Measurements from ENCODE around the gene CDKL1. TPM values are rescaled to one million over a fixed set of nuclear protein-coding genes. Genes with fewer than 3 reads are reported as not detected.

CDKL1 gene
- total and polyA plus RNA-seq, 2 donors (not counting 3 experiments of a cell fraction or from before 2014, with no cell fraction given), result 2.6 to 9.7 TPM

DNA sequence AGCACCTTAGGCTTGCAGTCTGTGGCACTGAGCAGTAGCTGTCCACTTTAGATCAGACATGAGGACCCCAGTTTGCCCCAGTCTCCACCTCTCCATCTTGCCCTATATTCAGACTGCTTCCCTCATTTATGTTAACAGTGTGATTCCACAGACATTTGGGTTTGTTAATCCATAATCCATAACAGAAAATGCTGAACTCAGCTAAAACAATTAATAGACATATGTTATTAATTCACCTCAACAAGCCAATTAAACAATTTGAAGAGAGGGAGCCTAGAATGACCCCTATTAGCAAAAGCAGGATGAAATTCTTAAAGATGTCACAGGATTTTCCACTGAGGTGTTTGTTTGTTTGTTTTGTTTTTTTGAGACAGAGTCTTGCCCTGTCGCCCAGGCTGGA, 9.1 kb downstream of the CDKL1 start:
- Histone ChIP-seq H2AFZ (ENCODE audit: low read depth, low read length) (no peak overlapping the region), H3K9ac (replicated peaks; ENCODE audit: extremely low read depth, insufficient read depth, low read length) (no peak overlapping the region), H3K4me1 (ENCODE audit: control insufficient read depth, extremely low read depth, insufficient read depth, low read length) (no peaks in the 10 kb centered on the region), H3K27ac (ENCODE audit: insufficient read depth, low read depth, low read length) (no peak overlapping the region), H3K4me2 (ENCODE audit: insufficient read depth, low read length) (no peak overlapping the region), H3K79me2 (ENCODE audit: control insufficient read depth, insufficient read depth, low read length) (no peaks in the 10 kb centered on the region), H3K9me1 (replicated peaks; ENCODE audit: control insufficient read depth, extremely low read depth, insufficient read depth, low read length) (no peaks in the 10 kb centered on the region), H3K27me3 (ENCODE audit: control insufficient read depth in 2 of 2, insufficient read depth in 2 of 2, low read length in 2 of 2) (no peaks in the 10 kb centered on the region), H4K20me1 (replicated peaks; ENCODE audit: control insufficient read depth, extremely low read depth, insufficient read depth, low read length) (no peaks in the 10 kb centered on the region), H3K4me3 (replicated peaks in 1 of 3; ENCODE audit: insufficient read depth in 1 of 3, low read depth in 1 of 3, low read length in 3 of 3) (no peak overlapping the region), H3K9me3 (replicated peaks; ENCODE audit: control insufficient read depth, insufficient read depth, low read length) (no peaks in the 10 kb centered on the region), H3K36me3 (ENCODE audit: control insufficient read depth in 2 of 2, extremely low read depth in 1 of 2, insufficient read depth in 2 of 2, low read length in 2 of 2) (no peaks in the 10 kb centered on the region)
- intact Hi-C loops (cut with micrococcal nuclease), result no loop called here
- DNase-seq (ENCODE audit: low read depth, low spot score) (no peak), FAIRE-seq (no peak)
- no TSS peak for BruUV-seq (replicated peaks)
- ChIA-PET POLR2A (no interaction called here), CTCF (no interaction called here)
- dilution Hi-C loops (cut with MboI; ENCODE audit: extremely low pct_ligation_motif_present, low sequenced_read_pairs), result no loop called here
- TF ChIP-seq POLR2A (IDR thresholded peaks at IDR 0.05; ENCODE audit: low read depth, low read length) (no peak), MYC (IDR thresholded peaks at IDR 0.05; ENCODE audit: low read depth, low read length) (no peak), GATA2 (IDR thresholded peaks at IDR 0.05; ENCODE audit: insufficient read depth, insufficient read length, low read depth, low read length) (no peak), JUN (IDR thresholded peaks at IDR 0.05; ENCODE audit: borderline replicate concordance, insufficient read depth, insufficient read length, low read depth) (no peak), EZH2 (IDR thresholded peaks at IDR 0.05; ENCODE audit: borderline replicate concordance, low read depth, low read length, severe bottlenecking) (no peak), FOS (IDR thresholded peaks at IDR 0.05; ENCODE audit: borderline replicate concordance, insufficient read depth, low read length) (no peak), POLR2AphosphoS5 (IDR thresholded peaks at IDR 0.05; ENCODE audit: insufficient read depth, low read depth, low read length) (no peak)
- TF ChIP-seq, protein P1, sequence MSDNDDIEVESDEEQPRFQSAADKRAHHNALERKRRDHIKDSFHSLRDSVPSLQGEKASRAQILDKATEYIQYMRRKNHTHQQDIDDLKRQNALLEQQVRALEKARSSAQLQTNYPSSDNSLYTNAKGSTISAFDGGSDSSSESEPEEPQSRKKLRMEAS (IDR thresholded peaks at IDR 0.05; ENCODE audit: insufficient read depth, insufficient read length), result no peak
- TF ChIP-seq, protein P2, sequence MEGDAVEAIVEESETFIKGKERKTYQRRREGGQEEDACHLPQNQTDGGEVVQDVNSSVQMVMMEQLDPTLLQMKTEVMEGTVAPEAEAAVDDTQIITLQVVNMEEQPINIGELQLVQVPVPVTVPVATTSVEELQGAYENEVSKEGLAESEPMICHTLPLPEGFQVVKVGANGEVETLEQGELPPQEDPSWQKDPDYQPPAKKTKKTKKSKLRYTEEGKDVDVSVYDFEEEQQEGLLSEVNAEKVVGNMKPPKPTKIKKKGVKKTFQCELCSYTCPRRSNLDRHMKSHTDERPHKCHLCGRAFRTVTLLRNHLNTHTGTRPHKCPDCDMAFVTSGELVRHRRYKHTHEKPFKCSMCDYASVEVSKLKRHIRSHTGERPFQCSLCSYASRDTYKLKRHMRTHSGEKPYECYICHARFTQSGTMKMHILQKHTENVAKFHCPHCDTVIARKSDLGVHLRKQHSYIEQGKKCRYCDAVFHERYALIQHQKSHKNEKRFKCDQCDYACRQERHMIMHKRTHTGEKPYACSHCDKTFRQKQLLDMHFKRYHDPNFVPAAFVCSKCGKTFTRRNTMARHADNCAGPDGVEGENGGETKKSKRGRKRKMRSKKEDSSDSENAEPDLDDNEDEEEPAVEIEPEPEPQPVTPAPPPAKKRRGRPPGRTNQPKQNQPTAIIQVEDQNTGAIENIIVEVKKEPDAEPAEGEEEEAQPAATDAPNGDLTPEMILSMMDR (IDR thresholded peaks at IDR 0.05; ENCODE audit: extremely low read depth in 1 of 2, insufficient read depth in 1 of 2, low read depth in 1 of 2, low read length in 2 of 2), result no peak

Data from endothelial cell of umbilical vein (primary cell).